Measurements from ENCODE around the gene CPED1.

DNA sequence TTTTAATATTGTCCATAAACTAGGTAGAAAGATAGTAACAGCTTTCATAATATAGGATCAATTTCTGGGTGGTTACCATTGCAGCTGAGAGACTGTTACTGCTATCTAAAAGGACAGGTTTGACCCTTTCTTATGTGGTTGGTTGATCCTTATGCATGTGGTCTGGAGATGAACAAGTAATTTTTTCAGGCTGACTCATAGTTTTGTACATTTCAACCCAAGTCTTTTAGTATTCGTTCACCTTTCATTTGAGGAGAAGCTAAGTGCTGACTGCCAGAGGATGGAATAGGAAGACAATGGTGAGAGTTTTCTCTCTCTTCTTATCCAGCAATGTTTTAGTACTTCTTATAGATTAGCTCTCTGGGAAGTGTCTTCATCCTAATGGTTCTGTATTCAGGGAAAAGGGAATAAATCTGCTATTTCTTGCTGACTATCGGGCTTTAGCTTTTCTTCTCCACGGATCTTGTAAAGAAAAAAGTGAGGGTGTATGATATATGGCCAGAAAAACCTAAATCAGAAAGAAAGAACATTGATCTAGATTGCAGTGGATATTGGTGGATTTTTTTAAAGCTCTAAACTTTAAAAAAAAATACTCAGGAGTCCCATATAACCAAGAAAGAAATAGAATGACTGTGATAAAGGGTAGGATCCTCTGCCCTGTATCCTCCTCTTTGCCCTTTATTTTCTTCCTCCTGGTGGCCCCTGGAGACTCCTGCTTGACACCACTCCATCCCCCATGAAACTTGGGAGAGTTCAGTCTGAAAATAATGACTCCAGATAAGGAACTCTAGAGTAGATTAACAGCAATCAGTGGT lies 88.0 kb downstream of the CPED1 start:
- TF ChIP-seq TCF4 (CRISPR knock-in tag; IDR thresholded peaks at IDR 0.05; ENCODE audit: borderline replicate concordance) (no peak), SNAI2 (CRISPR knock-in tag; IDR thresholded peaks at IDR 0.05) (no peak), RARB (CRISPR knock-in tag; IDR thresholded peaks at IDR 0.05) (no peak), ARNTL (CRISPR knock-in tag; IDR thresholded peaks at IDR 0.05; ENCODE audit: borderline replicate concordance, low read depth) (no peak), ZFP30 (CRISPR knock-in tag; IDR thresholded peaks at IDR 0.05) (no peak)

All from SK-N-SH treated with all-trans-retinoic acid at 6 μM for 48 hours (cell line).